ENCODE data around the gene C4orf54.

Gene C4orf54

DNA sequence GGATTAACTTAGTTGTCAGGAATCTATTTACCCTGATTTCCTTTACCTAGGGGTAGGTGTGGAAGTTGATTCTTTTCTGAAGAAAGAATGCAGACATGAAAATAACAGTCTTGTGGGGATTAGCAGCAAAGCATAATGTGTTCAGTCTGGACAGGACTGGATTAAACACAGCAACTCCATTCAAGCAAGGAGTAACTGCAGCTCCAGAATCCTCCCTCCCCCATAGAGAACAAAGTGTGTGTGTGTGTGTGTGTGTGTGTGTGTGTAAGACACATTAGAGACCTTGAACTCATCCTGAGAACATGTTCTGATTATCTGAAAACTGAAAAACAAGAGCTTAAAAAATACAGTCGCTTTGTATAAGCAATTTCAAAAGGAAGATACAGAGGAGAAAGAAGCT, 9.3 kb downstream of the C4orf54 start:
- DNase-seq (ENCODE audit: low read depth) = peak; percentile 70
- TF ChIP-seq, protein P1, sequence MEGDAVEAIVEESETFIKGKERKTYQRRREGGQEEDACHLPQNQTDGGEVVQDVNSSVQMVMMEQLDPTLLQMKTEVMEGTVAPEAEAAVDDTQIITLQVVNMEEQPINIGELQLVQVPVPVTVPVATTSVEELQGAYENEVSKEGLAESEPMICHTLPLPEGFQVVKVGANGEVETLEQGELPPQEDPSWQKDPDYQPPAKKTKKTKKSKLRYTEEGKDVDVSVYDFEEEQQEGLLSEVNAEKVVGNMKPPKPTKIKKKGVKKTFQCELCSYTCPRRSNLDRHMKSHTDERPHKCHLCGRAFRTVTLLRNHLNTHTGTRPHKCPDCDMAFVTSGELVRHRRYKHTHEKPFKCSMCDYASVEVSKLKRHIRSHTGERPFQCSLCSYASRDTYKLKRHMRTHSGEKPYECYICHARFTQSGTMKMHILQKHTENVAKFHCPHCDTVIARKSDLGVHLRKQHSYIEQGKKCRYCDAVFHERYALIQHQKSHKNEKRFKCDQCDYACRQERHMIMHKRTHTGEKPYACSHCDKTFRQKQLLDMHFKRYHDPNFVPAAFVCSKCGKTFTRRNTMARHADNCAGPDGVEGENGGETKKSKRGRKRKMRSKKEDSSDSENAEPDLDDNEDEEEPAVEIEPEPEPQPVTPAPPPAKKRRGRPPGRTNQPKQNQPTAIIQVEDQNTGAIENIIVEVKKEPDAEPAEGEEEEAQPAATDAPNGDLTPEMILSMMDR (conservative IDR thresholded peaks at IDR 0.05; ENCODE audit: low read depth, low read length) = no peak
- H3K4me3 ChIP-seq (ENCODE audit: low read length) = no peak overlapping the region

DNA sequence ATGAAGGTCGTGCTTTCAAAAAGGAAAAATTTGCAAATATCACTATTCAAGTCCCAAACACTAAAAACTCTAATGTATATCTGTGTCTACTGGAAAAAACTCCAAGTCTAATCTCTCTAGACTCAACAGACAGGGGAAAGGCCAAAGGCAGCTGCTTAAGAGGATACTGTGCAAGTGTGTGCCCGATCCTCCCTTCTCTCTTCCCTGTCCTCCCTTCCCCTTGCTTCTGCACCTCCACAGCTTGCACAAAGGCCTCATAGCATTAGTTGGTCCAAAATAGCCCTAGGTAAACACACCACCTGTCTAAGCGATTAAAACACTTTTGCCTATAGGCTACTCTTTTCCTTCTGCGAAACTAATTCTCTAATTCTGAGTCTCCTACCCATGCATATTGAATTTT, 10.6 kb downstream of the C4orf54 start:
- TF ChIP-seq, protein P1 (conservative IDR thresholded peaks at IDR 0.05; ENCODE audit: low read depth, low read length) = no peak
- no peak overlapping the region for H3K4me3 ChIP-seq (ENCODE audit: low read length)
- no peak for DNase-seq (ENCODE audit: low read depth)

DNA sequence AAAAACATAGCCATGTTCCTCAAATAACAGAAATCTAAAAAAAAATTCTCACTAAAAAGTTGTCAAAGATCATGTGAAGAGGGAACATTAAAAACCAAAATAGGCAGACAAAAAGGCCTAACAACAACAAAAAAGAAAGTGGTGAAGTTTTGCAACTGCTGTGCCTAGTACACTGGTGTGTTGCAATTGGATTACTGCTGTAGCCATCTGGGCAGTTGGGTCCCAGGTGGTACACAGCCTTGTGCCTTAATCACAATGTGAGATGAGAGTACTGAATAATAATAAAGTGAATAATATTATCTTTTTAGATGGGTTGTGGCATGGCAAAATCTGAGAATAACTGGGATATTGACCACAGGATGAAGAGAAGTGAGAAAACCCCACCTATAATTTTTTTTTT, 12.0 kb downstream of the C4orf54 start:
- no peak for DNase-seq (ENCODE audit: low read depth)
- TF ChIP-seq, protein P1 (conservative IDR thresholded peaks at IDR 0.05; ENCODE audit: low read depth, low read length) = no peak
- H3K4me3 ChIP-seq (ENCODE audit: low read length) = no peak overlapping the region

DNA sequence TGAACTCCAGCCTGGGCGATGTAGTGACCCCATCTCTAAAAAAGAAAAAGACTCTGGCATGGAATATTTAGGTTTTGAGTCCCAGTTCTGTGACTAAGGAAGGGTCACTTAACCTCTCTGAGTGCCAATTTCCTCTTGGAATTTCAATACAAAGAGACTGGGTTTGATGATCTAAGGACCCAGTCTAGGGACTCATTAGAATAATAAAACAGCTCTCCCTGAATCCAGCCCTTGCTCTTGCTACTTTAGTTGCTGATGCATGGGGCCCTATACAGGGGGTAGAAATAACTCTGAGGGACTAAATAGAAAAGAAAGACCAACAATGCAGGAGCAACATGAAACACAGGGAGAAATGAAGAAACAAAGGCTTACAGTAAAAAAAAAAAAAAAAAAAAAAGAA, 12.6 kb downstream of the C4orf54 start:
- H3K4me3 ChIP-seq (ENCODE audit: low read length) = no peak overlapping the region
- TF ChIP-seq, protein P1 (conservative IDR thresholded peaks at IDR 0.05; ENCODE audit: low read depth, low read length) = no peak
- no peak for DNase-seq (ENCODE audit: low read depth)

GRCh38 chr4:99644453-99644852, 13.2 kb downstream of the C4orf54 start:
- no peak overlapping the region for H3K4me3 ChIP-seq (ENCODE audit: low read length)
- DNase-seq (ENCODE audit: low read depth) = no peak
- TF ChIP-seq, protein P1 (conservative IDR thresholded peaks at IDR 0.05; ENCODE audit: low read depth, low read length) = no peak

GRCh38 chr4:99642725-99643489, 14.7 kb downstream of the C4orf54 start:
- H3K4me3 ChIP-seq (ENCODE audit: low read length) = no peak overlapping the region
- DNase-seq (ENCODE audit: low read depth) = no peak
- TF ChIP-seq, protein P1 (conservative IDR thresholded peaks at IDR 0.05; ENCODE audit: low read depth, low read length) = no peak

DNA sequence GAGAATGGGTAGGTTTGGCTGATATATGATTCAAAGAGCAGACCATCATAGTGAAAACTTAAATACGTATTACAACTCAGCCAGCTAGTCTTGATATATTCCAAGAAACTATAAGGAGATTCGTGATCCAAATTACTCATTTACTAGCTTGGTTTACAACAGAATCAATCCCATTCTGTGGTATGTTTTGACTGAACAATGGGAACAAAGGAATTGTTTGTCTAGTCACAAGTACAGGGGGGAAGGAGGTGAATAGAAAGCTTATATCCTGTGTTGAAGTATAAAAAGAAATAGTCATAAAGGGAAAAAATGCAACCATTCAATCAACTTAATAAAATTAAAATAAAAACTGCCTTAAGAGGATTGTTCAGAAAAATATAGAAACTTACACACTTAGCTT, 17.0 kb downstream of the C4orf54 start:
- DNase-seq (ENCODE audit: low read depth) = no peak
- no peak overlapping the region for H3K4me3 ChIP-seq (ENCODE audit: low read length)
- TF ChIP-seq, protein P1 (conservative IDR thresholded peaks at IDR 0.05; ENCODE audit: low read depth, low read length) = no peak

Data from retinal pigment epithelial cell (primary cell).